HEK293 (cell line): ENCODE measurements around the gene METTL16.

Experiments used
- CTCF ChIP-seq: fragments of 450-650 bp; formaldehyde crosslinking; IDR thresholded peaks from 2 replicates; pipeline ENCODE4 v1.5.1; 2016; ENCODE audit warnings: missing biosample characterization, missing genetic modification characterization
- KLF16 ChIP-seq: fragments of 450-650 bp; formaldehyde crosslinking; IDR thresholded peaks from 2 replicates; pipeline ENCODE4 v1.5.1; 2017; ENCODE audit warnings: missing biosample characterization, missing genetic modification characterization
- MZF1 ChIP-seq: fragments of 450-650 bp; formaldehyde crosslinking; IDR thresholded peaks from 2 replicates; pipeline ENCODE4 v1.5.1; 2017; ENCODE audit warnings: missing biosample characterization, missing genetic modification characterization, borderline replicate concordance
- OSR2 ChIP-seq: fragments of 450-650 bp; formaldehyde crosslinking; IDR thresholded peaks from 2 replicates; pipeline ENCODE4 v1.5.1; 2016; ENCODE audit warnings: missing biosample characterization, missing genetic modification characterization
- PBX3 ChIP-seq: sonication (generic); formaldehyde crosslinking; IDR thresholded peaks from 2 replicates; pipeline ENCODE4 v1.8.1; 2022; ENCODE audit warnings: mild to moderate bottlenecking, moderate library complexity, missing genetic modification reagents
- RBAK ChIP-seq: fragments of 450-650 bp; formaldehyde crosslinking; IDR thresholded peaks from 2 replicates; pipeline ENCODE4 v1.5.1; 2016; ENCODE audit warnings: missing biosample characterization, missing genetic modification characterization
- REST ChIP-seq: fragments of 450-650 bp; formaldehyde crosslinking; IDR thresholded peaks from 2 replicates; pipeline ENCODE4 v1.5.1; 2016; ENCODE audit warnings: missing biosample characterization, missing genetic modification characterization
- ZBTB1 ChIP-seq: fragments of 450-650 bp; formaldehyde crosslinking; IDR thresholded peaks from 2 replicates; pipeline ENCODE4 v1.5.1; 2016; ENCODE audit warnings: missing biosample characterization, missing genetic modification characterization
- ZBTB26 ChIP-seq: fragments of 450-650 bp; formaldehyde crosslinking; optimal IDR thresholded peaks from 2 replicates; pipeline ENCODE3; 2016; ENCODE audit warnings: missing biosample characterization, mild to moderate bottlenecking, missing genetic modification characterization
- ZNF266 ChIP-seq: fragments of 450-650 bp; formaldehyde crosslinking; IDR thresholded peaks from 2 replicates; pipeline ENCODE4 v1.5.1; 2016; ENCODE audit warnings: missing biosample characterization, missing genetic modification characterization, low read depth
- ZNF280D ChIP-seq: fragments of 450-650 bp; formaldehyde crosslinking; IDR thresholded peaks from 2 replicates; pipeline ENCODE4 v1.5.1; 2016; ENCODE audit warnings: missing biosample characterization, missing genetic modification characterization
- ZNF501 ChIP-seq: fragments of 450-650 bp; formaldehyde crosslinking; IDR thresholded peaks from 2 replicates; pipeline ENCODE4 v1.5.1; 2016; ENCODE audit warnings: missing biosample characterization, missing genetic modification characterization
- ZNF561 ChIP-seq: fragments of 450-650 bp; IDR thresholded peaks from 2 replicates; pipeline ENCODE4 v1.5.1; 2018; ENCODE audit warnings: missing biosample characterization, missing genetic modification characterization, borderline replicate concordance
- ZNF629 ChIP-seq: fragments of 450-650 bp; formaldehyde crosslinking; IDR thresholded peaks from 2 replicates; pipeline ENCODE4 v1.5.1; 2017; ENCODE audit warnings: missing biosample characterization, missing genetic modification characterization

GRCh38 chr17:2418572-2418971 is 93.1 kb downstream of the METTL16 start:
- no peak for TF ChIP-seq CTCF (tag by site-specific recombination)
- TF ChIP-seq REST (tag by site-specific recombination) = no peak
- no peak for TF ChIP-seq ZNF280D (tag by site-specific recombination)
- no peak for TF ChIP-seq ZNF629 (tag by site-specific recombination)
- no peak for TF ChIP-seq ZNF266 (tag by site-specific recombination)
- no peak for TF ChIP-seq ZNF501
- TF ChIP-seq PBX3 (CRISPR knock-in tag) = no peak
- no peak for TF ChIP-seq MZF1 (tag by site-specific recombination)
- no peak for TF ChIP-seq KLF16 (tag by site-specific recombination)
- TF ChIP-seq OSR2 (tag by site-specific recombination) = no peak
- no peak for TF ChIP-seq ZBTB1 (tag by site-specific recombination)
- TF ChIP-seq RBAK (tag by site-specific recombination) = no peak
- no peak for TF ChIP-seq ZBTB26 (tag by site-specific recombination)
- no peak for TF ChIP-seq ZNF561 (tag by site-specific recombination)
